NCI-H2227 treated with DMSO at 0.1 percent for 48 hours (cell line): ENCODE data around the gene CREB5.
"Not testable (repeated sequence)": the region's sequence is repeated elsewhere in the genome, so short reads cannot be mapped to it uniquely, and the experiment has no call there.

Experiments used
- DNase-seq: peaks from one replicate; lab custom pipeline; 2025; lab: John Stamatoyannopoulos, UW

CREB5 gene

GRCh38 chr7:28813243-28813962 is 401.1 kb downstream of the CREB5 start:
- no peak for DNase-seq

- no peak for DNase-seq
Measured at GRCh38 chr7:28815369-28815927, 403.1 kb downstream of the CREB5 start.

DNA sequence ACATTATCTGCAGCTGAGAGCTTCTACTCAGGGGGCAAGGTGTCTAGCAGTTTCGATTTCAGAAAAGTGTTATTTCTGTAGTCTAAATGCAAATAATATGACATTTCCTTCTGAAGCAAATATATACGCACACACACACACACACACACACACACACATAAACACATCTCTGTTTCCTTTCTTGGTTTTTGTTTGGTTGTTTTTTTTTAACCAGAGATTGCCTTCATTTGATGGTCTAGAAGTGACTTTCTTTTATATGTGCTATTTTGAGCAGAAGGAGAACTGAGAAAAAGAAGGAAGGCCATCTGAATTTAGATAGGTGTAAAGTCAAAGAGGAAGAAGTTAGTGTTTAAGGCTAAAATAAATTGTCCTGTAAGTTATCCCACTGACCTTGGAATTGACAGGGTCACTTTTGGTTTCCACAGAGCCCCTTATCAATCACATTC is 403.6 kb downstream of the CREB5 start:
- DNase-seq = no peak

DNA sequence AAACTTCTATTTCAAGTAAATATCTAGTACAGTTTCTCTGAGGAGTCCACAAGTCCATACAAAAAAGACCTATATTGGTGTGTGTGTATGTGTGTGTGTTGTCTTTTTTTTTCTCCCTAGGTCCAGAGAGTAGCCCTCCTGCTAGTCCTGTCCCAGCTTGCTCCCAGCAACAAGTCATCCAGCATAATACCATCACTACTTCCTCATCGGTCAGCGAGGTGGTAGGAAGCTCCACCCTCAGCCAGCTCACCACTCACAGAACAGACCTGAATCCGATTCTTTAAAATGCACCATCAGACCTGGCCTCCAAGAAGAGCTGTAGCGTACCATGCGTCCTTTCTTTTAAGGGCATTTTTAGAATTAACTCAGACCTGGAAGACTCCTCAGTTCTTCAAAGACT is 406.7 kb downstream of the CREB5 start:
- no peak for DNase-seq

- no peak for DNase-seq
Measured at GRCh38 chr7:28823582-28823981, 411.3 kb downstream of the CREB5 start.

GRCh38 chr7:28825817-28826448 is 413.6 kb downstream of the CREB5 start:
- not testable (repeated sequence) for DNase-seq

DNA sequence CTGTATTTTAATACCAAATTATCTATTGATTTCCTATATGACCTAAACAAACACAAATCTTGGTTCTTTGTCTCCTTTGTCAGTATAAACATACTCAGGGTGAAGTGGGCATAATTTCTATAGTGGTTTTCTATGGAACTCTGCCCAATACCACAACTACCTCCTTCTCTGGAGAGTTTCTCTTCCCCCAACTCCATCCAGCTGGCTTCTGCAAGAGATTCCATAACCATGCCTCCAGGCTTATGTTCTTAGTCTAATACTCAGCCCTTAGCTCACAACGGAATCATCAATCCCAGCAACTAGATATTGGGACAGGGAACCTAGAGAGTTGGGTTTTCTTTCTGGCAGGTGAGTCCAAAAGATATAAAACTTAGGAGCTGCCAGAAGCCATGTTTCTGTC is 418.5 kb downstream of the CREB5 start:
- no peak for DNase-seq

DNA sequence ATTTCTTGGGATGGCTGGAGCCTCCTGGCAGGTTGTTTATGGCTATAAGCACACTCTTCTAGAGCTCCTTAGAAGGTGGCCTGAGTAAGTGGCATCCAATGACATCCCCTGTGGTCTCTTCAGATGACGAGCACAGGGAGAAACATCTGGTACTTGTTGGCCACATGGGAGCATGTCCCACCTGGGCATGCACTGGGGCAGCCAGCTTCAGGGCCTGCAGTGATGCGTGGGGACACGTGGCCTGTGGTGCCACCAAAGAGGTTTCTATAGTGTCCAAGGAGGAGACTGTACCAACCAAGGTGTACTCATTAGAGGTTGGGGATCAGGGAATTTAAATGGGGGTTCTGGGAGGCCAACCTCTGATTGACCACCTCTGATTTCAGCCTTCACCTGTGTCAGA is 420.4 kb downstream of the CREB5 start:
- DNase-seq = no peak

DNA sequence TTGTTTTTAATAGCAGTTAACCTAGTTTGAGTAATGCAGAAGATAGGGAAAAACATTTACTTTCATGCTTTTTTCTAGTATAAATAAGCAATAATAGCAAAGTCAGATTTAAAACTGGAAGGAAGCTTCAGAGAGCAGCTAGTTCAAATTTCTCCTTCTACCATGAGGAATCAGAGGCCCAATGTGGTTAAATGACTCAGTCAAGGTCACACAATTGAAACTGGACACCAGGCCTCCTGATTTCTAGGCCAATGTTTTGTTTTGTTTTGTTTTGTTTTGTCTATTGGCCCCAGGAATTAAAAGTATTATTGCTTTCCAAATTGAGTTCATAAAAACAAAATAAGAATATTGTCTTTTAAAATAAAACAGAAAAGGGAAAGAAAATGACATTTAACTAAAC is 423.5 kb downstream of the CREB5 start:
- no peak for DNase-seq

DNA sequence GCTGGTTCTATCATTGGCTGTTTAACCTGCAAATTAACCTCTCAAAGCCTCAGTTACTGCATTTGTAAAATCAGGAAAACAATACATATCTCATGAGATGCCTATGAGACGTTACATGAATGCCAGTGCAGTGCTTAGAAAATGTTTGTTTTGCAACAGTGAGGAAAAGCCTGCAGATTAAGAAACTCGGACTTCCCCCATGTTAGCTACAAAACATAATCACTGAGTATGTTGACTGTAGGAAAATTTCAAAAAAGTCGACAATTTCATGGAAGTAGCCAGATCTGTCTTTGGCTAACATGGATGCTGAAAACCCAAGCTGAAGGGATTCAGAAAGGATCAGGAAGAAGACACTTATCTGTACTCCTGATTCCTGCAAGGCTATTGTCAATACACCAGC is 424.4 kb downstream of the CREB5 start:
- no peak for DNase-seq

DNA sequence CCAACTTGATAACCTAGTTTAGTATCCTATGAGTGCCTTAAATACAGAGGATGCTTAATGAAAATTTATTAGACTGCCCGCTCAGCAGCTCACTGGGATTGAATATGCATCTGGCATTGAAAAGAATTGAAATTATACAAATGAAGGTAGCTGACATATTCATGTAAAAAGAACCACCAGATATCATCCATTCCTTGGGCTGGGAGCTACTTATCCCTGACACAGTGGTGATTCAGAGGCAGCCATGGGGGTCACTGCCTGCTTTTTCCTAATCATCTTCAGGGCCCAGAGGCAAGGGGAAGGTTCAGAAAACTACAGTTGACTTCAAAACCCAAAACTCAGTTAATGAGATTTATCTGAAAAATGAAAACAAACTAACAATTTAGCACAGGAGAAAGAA is 424.9 kb downstream of the CREB5 start:
- no peak for DNase-seq

DNA sequence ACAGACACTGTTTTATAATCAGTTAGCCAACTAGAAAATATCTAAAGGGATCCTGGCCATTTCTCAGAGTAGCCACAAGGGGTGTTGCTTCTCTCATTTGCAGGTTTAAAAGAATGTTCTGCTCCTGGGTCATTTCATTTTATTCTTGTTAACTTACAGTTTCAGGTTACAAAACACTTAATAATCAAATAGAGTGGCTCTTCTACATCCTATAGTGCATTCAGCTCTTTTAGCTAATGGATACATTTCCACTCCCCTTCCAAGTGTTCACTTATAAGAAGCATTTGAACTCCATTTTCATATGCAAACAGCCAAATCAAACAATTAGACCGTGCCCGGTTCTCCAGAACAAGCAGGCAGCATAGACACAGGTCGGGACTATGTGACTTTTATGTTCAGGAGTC is 428.3 kb downstream of the CREB5 start:
- no peak for DNase-seq

DNA sequence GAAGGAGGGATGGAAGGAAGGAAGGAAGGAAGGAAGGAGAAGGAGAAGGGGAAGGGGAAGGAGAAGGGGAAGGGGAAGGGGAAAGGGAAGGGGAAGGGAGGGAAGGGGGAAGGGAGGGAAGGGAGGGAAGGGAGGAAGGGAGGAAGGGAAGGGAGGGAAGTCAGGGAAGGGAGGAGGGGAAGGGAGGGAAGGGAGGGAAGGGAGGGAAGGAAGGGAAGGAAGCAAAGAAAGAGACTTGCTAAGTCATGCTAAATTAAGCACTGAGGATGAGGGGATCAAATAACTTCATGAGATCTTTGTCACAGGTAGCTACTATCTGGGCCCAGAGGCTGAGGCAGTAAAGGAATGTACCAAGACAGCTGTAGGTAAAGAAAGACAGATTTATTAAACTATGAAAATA is 429.4 kb downstream of the CREB5 start:
- DNase-seq = no peak

- no peak for DNase-seq
Measured at GRCh38 chr7:28842769-28843295, 430.5 kb downstream of the CREB5 start.

GRCh38 chr7:28845106-28845505 is 432.8 kb downstream of the CREB5 start:
- DNase-seq = no peak

DNA sequence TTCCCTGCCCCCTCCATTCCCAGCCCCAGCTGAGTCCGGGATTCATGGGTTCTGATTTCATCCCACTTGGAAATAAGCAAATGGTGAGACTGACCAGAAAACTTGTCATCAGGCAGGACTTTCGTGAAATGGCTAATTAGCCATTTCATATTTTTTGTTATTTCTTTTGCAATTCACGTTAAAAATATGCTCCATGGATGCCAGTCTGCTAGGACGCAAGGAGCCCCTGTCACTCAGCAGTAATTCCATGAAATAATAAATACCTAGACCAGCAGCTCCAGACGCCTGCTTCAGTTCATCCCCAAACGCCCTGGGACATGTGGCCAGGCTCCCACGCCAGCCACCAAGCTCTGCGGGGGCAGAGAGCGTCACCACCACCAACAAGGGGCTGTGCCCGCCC is 434.9 kb downstream of the CREB5 start:
- DNase-seq = no peak

GRCh38 chr7:28847681-28848080 is 435.4 kb downstream of the CREB5 start:
- DNase-seq = no peak

GRCh38 chr7:28848906-28849305 is 436.6 kb downstream of the CREB5 start:
- DNase-seq = no peak

DNA sequence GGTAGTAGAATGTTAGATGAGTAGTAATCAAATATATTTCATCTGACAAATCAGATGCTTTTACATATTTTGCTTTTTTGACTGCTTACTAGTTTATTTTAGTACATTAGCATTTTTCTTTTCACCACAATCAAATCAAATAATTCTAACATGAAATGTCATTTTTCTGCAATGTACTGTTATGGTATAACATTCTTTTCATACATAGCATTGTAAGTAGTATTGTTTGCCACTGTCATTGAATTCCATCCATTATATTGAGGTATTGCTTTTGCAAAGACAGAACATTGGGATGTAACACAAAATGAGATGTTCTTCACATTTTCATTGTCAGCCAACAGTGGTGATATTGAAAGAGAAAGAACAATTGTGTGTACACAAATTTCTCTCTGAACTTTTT is 438.4 kb downstream of the CREB5 start:
- no peak for DNase-seq

- DNase-seq = no peak
Measured at GRCh38 chr7:28853150-28853549, 440.8 kb downstream of the CREB5 start.

- peak; percentile 64 for DNase-seq
Measured at GRCh38 chr7:28853834-28854749, 441.8 kb downstream of the CREB5 start.

GRCh38 chr7:28854750-28855074 is 442.4 kb downstream of the CREB5 start:
- no peak for DNase-seq
